ENCODE results near the gene GNG2. TPM values are rescaled to one million over a fixed set of nuclear protein-coding genes. Genes with fewer than 3 reads are reported as not detected.
A peak's percentile ranks its signal among the peaks of the same experiment; 100 is the strongest.

The GNG2 gene
- total RNA-seq, 2 donors from 2014 or later: 99.1 to 132 TPM

DNA sequence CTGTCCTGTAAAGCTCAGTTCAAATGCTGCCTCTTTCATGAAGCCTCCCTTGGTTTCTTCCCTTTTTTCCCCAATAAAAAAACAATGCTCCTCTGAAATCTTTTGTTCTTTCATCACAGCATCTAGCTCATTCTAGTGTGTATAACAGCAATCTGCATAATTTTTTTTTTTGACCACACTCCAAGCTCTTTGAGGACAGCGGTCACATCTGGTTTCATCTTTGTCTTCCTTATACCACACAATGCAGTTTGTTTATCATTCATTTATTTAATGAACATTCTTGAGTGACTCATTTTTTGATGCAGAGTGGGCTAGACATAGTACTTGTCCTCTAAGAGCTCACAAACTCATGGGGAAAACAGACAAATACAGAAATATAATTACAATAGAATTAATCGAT, 7.3 kb downstream of the GNG2 start:
- peaks cover 29% of the 10 kb centered on the region for H3K36me3 Mint-ChIP-seq (ENCODE audit: low read depth)
- peak; percentile 18 for ATAC-seq (replicated peaks)

GRCh38 chr14:51868405-51868804, 8.0 kb downstream of the GNG2 start:
- no peaks in the 10 kb centered on the region for H3K9me3 Mint-ChIP-seq
- H3K4me1 Mint-ChIP-seq: peaks cover 38% of the 10 kb centered on the region
- no peaks in the 10 kb centered on the region for H3K27me3 Mint-ChIP-seq
- no peak overlapping the region for H3K4me3 Mint-ChIP-seq
- no peak overlapping the region for H3K27ac Mint-ChIP-seq
- peaks cover 29% of the 10 kb centered on the region for H3K36me3 Mint-ChIP-seq (ENCODE audit: low read depth)
- no peak for ATAC-seq (replicated peaks)

More for the DNA sequence above, 7.3 kb downstream of the GNG2 start:
- peaks cover 34% of the 10 kb centered on the region for H3K4me1 Mint-ChIP-seq
- H3K4me3 Mint-ChIP-seq: no peak overlapping the region
- no peaks in the 10 kb centered on the region for H3K9me3 Mint-ChIP-seq
- no peaks in the 10 kb centered on the region for H3K27me3 Mint-ChIP-seq
- no peak overlapping the region for H3K27ac Mint-ChIP-seq

GRCh38 chr14:51869411-51870100, 9.1 kb downstream of the GNG2 start:
- peaks cover 37% of the 10 kb centered on the region for H3K4me1 Mint-ChIP-seq
- no peaks in the 10 kb centered on the region for H3K27me3 Mint-ChIP-seq
- peak; percentile 73 for ATAC-seq (replicated peaks)
- H3K27ac Mint-ChIP-seq: no peak overlapping the region
- H3K4me3 Mint-ChIP-seq: no peak overlapping the region
- no peaks in the 10 kb centered on the region for H3K9me3 Mint-ChIP-seq
- H3K36me3 Mint-ChIP-seq (ENCODE audit: low read depth): peaks cover 30% of the 10 kb centered on the region

DNA sequence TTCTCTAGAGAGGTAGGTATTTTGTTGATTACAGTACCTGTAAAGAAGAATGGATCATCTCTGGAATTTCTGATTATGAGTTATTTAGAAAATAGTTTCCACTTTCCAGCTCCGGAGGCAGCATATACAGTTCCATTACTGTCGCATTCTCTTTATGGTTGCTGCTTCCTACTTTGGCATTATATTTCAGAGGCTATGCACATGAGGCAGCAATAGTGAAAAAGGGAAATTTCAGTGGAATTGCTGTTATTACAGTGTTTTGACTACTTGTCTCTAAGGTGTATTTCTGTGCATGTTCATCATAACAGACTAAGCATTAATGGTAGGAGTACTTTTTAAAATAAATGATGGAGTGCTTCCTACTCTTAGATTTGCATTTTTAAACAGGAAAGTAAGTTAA, 10.2 kb downstream of the GNG2 start:
- Mint-ChIP-seq H3K9me3 (no peaks in the 10 kb centered on the region), H3K27ac (no peak overlapping the region), H3K4me1 (peaks cover 35% of the 10 kb centered on the region), H3K27me3 (no peaks in the 10 kb centered on the region), H3K36me3 (ENCODE audit: low read depth) (peaks cover 36% of the 10 kb centered on the region), H3K4me3 (no peak overlapping the region)
- ATAC-seq (replicated peaks): no peak

DNA sequence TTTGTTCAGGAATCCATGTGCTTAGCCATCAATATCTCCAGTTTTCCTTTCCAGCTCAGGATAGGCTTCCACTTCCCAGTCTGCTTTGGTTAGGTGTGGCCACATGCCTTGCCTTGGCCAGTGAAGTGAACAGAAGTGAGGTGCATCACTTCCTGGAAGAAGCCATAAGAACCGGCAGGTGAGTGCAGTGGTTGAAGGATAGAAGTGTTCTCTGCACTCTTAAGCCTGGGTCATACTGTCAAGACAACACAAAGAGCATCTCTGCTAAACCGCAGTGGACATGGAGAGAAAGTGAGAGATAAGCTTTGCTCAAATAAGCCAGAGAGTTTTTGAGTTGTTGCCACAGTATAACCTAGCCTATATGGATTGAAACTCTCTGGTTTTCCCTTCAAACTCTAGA, 11.4 kb downstream of the GNG2 start:
- H3K27ac Mint-ChIP-seq: peak overlapping the region; percentile 93
- H3K4me3 Mint-ChIP-seq: peak overlapping the region; percentile 52
- H3K9me3 Mint-ChIP-seq: no peaks in the 10 kb centered on the region
- H3K36me3 Mint-ChIP-seq (ENCODE audit: low read depth): peaks cover 45% of the 10 kb centered on the region
- H3K27me3 Mint-ChIP-seq: no peaks in the 10 kb centered on the region
- H3K4me1 Mint-ChIP-seq: peaks cover 35% of the 10 kb centered on the region
- peak; percentile 5 for ATAC-seq (replicated peaks)

DNA sequence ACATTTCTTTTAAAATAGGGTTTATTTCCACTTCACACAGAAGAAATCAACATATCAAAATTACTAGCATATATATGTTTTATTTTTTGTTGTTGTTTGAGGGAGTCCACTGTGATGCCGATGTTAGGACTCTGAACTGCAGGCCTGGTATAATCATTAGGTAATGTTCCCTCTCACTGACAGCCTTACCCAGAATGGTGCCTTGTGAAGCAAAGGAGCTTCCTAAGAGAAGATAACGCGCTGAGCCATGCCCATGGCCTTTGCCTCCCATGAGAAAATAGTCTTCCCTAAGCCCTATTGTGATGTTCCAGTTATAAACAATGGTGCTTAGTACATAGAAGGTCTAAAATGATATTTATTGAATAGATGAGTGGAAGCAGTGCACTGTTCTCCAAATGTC, 12.0 kb downstream of the GNG2 start:
- Mint-ChIP-seq H3K4me3 (peak overlapping the region; percentile 52), H3K9me3 (no peaks in the 10 kb centered on the region), H3K27ac (peak overlapping the region; percentile 93), H3K27me3 (no peaks in the 10 kb centered on the region), H3K4me1 (peaks cover 35% of the 10 kb centered on the region), H3K36me3 (ENCODE audit: low read depth) (peaks cover 50% of the 10 kb centered on the region)
- ATAC-seq (replicated peaks): no peak

GRCh38 chr14:51873221-51873893, 12.9 kb downstream of the GNG2 start:
- Mint-ChIP-seq H3K4me3 (peak overlapping the region; percentile 52), H3K9me3 (no peaks in the 10 kb centered on the region), H3K36me3 (ENCODE audit: low read depth) (peaks cover 60% of the 10 kb centered on the region), H3K4me1 (peaks cover 35% of the 10 kb centered on the region), H3K27ac (peak overlapping the region; percentile 93), H3K27me3 (no peaks in the 10 kb centered on the region)
- peak; percentile 74 for ATAC-seq (replicated peaks)

- Mint-ChIP-seq H3K27me3 (no peaks in the 10 kb centered on the region), H3K4me1 (peaks cover 32% of the 10 kb centered on the region), H3K4me3 (no peak overlapping the region)
Observed at GRCh38 chr14:51877810-51878209, 17.4 kb downstream of the GNG2 start.

GRCh38 chr14:51879170-51879569, 18.8 kb downstream of the GNG2 start:
- Mint-ChIP-seq H3K4me1 (peaks cover 28% of the 10 kb centered on the region), H3K9me3 (no peaks in the 10 kb centered on the region), H3K27me3 (no peaks in the 10 kb centered on the region), H3K4me3 (no peak overlapping the region), H3K36me3 (ENCODE audit: low read depth) (peaks cover 78% of the 10 kb centered on the region), H3K27ac (no peak overlapping the region)
- ATAC-seq (replicated peaks): no peak

More at GRCh38 chr14:51877810-51878209, 17.4 kb downstream of the GNG2 start:
- Mint-ChIP-seq H3K9me3 (no peaks in the 10 kb centered on the region), H3K36me3 (ENCODE audit: low read depth) (peaks cover 80% of the 10 kb centered on the region), H3K27ac (peak overlapping the region; percentile 37)
- no peak for ATAC-seq (replicated peaks)

GRCh38 chr14:51880835-51881580, 20.6 kb downstream of the GNG2 start:
- H3K9me3 Mint-ChIP-seq: no peaks in the 10 kb centered on the region
- peaks cover 31% of the 10 kb centered on the region for H3K4me1 Mint-ChIP-seq
- ATAC-seq (replicated peaks): peak; percentile 55
- peak overlapping the region; percentile 59 for H3K4me3 Mint-ChIP-seq
- peaks cover 81% of the 10 kb centered on the region for H3K36me3 Mint-ChIP-seq (ENCODE audit: low read depth)
- H3K27me3 Mint-ChIP-seq: no peaks in the 10 kb centered on the region
- H3K27ac Mint-ChIP-seq: peak overlapping the region; percentile 78

DNA sequence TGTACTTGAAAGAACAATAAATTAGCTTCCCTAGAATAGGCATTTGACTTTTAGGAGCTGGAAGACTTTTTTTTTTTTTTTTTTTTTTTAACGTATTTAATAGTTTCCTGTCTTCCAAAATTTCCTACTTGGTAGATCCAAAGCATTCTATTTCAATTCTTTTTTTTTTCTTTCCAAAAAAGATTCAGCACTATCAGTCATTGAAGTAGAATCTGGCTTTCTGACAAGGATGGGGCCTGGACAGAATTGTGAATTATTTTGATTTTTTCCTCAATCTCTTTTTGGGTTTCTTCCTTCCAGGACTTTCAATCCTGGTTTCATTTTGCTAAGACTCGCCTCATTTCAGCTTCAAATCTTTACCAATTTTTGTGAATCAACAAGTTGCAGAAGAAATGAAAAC, 21.2 kb downstream of the GNG2 start:
- Mint-ChIP-seq H3K27me3 (no peaks in the 10 kb centered on the region), H3K4me1 (peaks cover 31% of the 10 kb centered on the region), H3K27ac (peak overlapping the region; percentile 78), H3K9me3 (no peaks in the 10 kb centered on the region), H3K4me3 (peak overlapping the region; percentile 59), H3K36me3 (ENCODE audit: low read depth) (peaks cover 81% of the 10 kb centered on the region)
- ATAC-seq (replicated peaks): no peak

DNA sequence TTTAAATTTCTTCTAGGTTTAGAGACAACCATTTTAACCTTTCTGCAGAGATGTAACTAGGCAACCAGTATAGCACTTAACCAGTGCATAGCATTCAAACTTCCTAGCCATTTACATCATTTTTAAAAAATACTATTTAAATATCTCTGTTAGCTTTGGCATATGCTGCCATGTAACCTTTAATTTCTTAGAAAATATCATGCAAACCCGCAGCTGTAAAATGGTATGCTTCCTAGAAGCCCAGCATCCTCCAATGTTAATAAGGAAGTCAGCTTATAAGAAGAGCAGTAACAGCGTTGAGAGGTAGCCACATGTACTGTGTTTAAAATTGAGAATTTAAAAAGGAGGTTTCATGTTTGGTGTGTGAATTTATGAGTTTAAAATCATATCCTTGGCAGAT, 22.8 kb downstream of the GNG2 start:
- Mint-ChIP-seq H3K4me3 (peak overlapping the region; percentile 57), H3K36me3 (ENCODE audit: low read depth) (peaks cover 72% of the 10 kb centered on the region)
- no peak for ATAC-seq (replicated peaks)

DNA sequence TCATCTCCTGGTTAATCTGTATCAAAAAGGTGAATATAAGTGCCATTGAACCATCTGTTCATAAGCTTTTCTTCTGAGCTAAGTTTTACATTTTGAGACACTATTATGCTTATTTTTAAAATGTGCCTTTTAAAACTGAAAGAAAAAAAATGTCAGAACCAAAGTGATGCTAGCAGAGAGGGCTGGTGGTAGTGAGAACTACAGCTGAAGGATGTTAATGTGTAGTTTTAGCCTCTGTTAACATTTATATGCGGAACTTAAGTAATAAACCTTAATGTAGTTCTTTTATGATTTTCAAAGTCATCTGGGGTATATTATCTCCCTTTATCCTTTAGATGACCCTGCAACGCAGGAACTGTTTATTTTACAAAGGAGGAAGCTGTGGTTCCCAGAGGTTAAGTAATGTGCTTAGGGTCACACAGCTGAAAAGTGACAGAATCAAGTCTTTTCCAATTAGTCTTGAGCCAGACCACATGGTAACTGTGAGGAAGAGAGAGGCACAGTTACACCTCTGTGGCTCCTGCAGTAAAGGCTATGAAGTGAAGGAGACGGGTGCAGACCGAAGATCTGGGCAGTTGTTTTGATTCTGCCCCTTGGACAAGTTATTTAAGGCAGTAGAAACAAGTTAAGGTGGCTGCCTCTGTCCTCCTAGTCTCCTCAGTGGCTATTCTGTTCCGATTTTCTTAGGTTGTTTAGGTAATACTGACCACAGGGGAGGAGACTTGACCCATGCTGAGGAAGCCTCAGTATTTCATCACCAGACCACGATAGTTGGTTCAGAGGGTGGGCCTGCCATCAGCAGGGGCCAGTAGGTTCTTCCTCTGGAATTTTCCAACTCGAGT, 23.9 kb downstream of the GNG2 start:
- Mint-ChIP-seq H3K27me3 (no peaks in the 10 kb centered on the region), H3K36me3 (ENCODE audit: low read depth) (peaks cover 70% of the 10 kb centered on the region), H3K9me3 (no peaks in the 10 kb centered on the region), H3K27ac (peak overlapping the region; percentile 78), H3K4me3 (peak overlapping the region; percentile 57), H3K4me1 (peaks cover 36% of the 10 kb centered on the region)
- peak; percentile 45 for ATAC-seq (replicated peaks)

More for the DNA sequence above, 22.8 kb downstream of the GNG2 start:
- H3K27me3 Mint-ChIP-seq: no peaks in the 10 kb centered on the region
- H3K9me3 Mint-ChIP-seq: no peaks in the 10 kb centered on the region
- H3K27ac Mint-ChIP-seq: peak overlapping the region; percentile 78
- peaks cover 34% of the 10 kb centered on the region for H3K4me1 Mint-ChIP-seq

GRCh38 chr14:51889851-51890250, 29.4 kb downstream of the GNG2 start:
- Mint-ChIP-seq H3K9me3 (no peaks in the 10 kb centered on the region), H3K4me3 (peak overlapping the region; percentile 65), H3K27ac (peak overlapping the region; percentile 86), H3K27me3 (no peaks in the 10 kb centered on the region), H3K4me1 (peaks cover 28% of the 10 kb centered on the region), H3K36me3 (ENCODE audit: low read depth) (peaks cover 58% of the 10 kb centered on the region)
- ATAC-seq (replicated peaks): peak; percentile 55
